K562 (cell line): ENCODE measurements around the gene ING1. TPM values are rescaled to one million over a fixed set of nuclear protein-coding genes. Genes with fewer than 3 reads are reported as not detected.
"Not testable (repeated sequence)": the region's sequence is repeated elsewhere in the genome, so short reads cannot be mapped to it uniquely, and the experiment has no call there.

ENCODE experiments used
- ATAC-seq: fragments of 200-7000 bp; cut with Tn5 transposase; 3 replicates; pipeline ENCODE4 v1.9.1; 2020; ENCODE audit warnings: moderate library complexity
- BruUV-seq: library from RNA; stranded (reverse); fragments of 400-500 nt; replicated peaks from 2 replicates; lab custom pipeline; 2021; lab: Mats Ljungman, UMichigan
- CTCF ChIA-PET: fragments of 300-600 bp; formaldehyde crosslinking; extraction: SDS; loops from one replicate; lab custom pipeline; 2021; ENCODE audit warnings: low intra/inter-chr PET ratio; lab: Yijun Ruan, JAX
- POLR2A ChIA-PET: fragments of 300-600, 350-650 bp; sonication (Branson Sonifier 250); formaldehyde crosslinking; extraction: SDS; loops from one replicate; lab custom pipeline; 2021; ENCODE audit warnings: antibody characterized with exemption, inconsistent platforms; lab: Yijun Ruan, JAX
- DNase-seq, 4 experiments: peaks; one replicate each; pipeline versions ENCODE4 v3.0.0 to v3.0.0-alpha.2; 2011 to 2018; ENCODE audit warnings: low spot score in 3 of 4, mixed read lengths in 3 of 4; ENCODE audit errors: extremely low read depth in 1 of 4
- FAIRE-seq: peaks from 2 replicates; lab custom pipeline; 2011; peaks lifted over from hg19 to GRCh38; lab: Jason Lieb, UNC
- H2AFZ ChIP-seq: 2 replicates; pipeline ENCODE4 v1.6.0; 2011; ENCODE audit warnings: low read depth, low read length, control low read depth, inconsistent platforms
- H3K27ac ChIP-seq: fragments of 200-600 bp; 3 replicates; pipeline ENCODE4 v1.8.0; 2011; ENCODE audit warnings: low read depth, mild to moderate bottlenecking, control low read depth, inconsistent platforms, low read length, moderate library complexity, mixed read lengths; ENCODE audit errors: extremely low read depth
- H3K27me3 ChIP-seq, 2 experiments: fragments of 300-600 bp in 1 of 2; 2 replicates in 1 of 2; 3 replicates in 1 of 2; pipeline versions ENCODE4 v1.6.0 to v1.8.0; 2011; ENCODE audit warnings: inconsistent platforms in 2 of 2, low read length in 2 of 2, mild to moderate bottlenecking in 1 of 2, mixed read lengths in 1 of 2, moderate library complexity in 1 of 2; ENCODE audit not compliant: control insufficient read depth in 2 of 2, insufficient read depth in 2 of 2
- H3K36me3 ChIP-seq: fragments of 300-600 bp; 3 replicates; pipeline ENCODE4 v1.8.0; 2011; ENCODE audit warnings: mild to moderate bottlenecking, low read length, inconsistent platforms; ENCODE audit not compliant: control insufficient read depth, insufficient read depth
- H3K4me1 ChIP-seq, 2 experiments: fragments of 200-600 bp in 1 of 2; replicated peaks in 1 of 2; 2 replicates in 1 of 2; 3 replicates in 1 of 2; pipeline versions ENCODE4 v1.5.1 to v1.8.0; 2011; ENCODE audit warnings: inconsistent platforms in 2 of 2, low read length in 2 of 2, mild to moderate bottlenecking in 1 of 2, mixed read lengths in 1 of 2, moderate library complexity in 1 of 2; ENCODE audit not compliant: control insufficient read depth in 2 of 2, insufficient read depth in 2 of 2
- H3K4me2 ChIP-seq: 2 replicates; pipeline ENCODE4 v1.6.1; 2011; ENCODE audit warnings: low read length, control low read depth, inconsistent platforms, mixed read lengths; ENCODE audit not compliant: insufficient read depth
- H3K4me3 ChIP-seq: fragments of 200-600 bp; sonication (generic), shearing (Covaris generic); 2 replicates; pipeline ENCODE4 v1.5.1; 2016; ENCODE audit warnings: control low read depth, inconsistent platforms
- H3K79me2 ChIP-seq: fragments of 200-600 bp; 3 replicates; pipeline ENCODE4 v1.8.0; 2011; ENCODE audit warnings: low read length, inconsistent platforms; ENCODE audit not compliant: control insufficient read depth, insufficient read depth
- H3K9ac ChIP-seq, 2 experiments: 2 replicates each; pipeline versions ENCODE4 v1.6.0 to v1.6.1; 2011; ENCODE audit warnings: low read depth in 2 of 2, low read length in 2 of 2, control low read depth in 1 of 2, inconsistent platforms in 1 of 2, mild to moderate bottlenecking in 1 of 2, mixed read lengths in 1 of 2; ENCODE audit not compliant: insufficient read depth in 1 of 2
- H3K9me1 ChIP-seq: one replicate; pipeline ENCODE4 v1.6.0; 2011; ENCODE audit warnings: inconsistent platforms, mild to moderate bottlenecking, low read length, moderate library complexity; ENCODE audit not compliant: control insufficient read depth, insufficient read depth
- H3K9me3 ChIP-seq: replicated peaks from 2 replicates; pipeline ENCODE4 v1.5.1; 2011; ENCODE audit warnings: low read depth, low read length, inconsistent platforms; ENCODE audit not compliant: control insufficient read depth, insufficient read depth
- H4K20me1 ChIP-seq: replicated peaks from 2 replicates; pipeline ENCODE4 v1.6.1; 2011; ENCODE audit warnings: low read length, inconsistent platforms, mixed read lengths; ENCODE audit not compliant: control insufficient read depth, insufficient read depth
- HNRNPL ChIP-seq: fragments of 200-400 bp; formaldehyde crosslinking; IDR thresholded peaks from 2 replicates; pipeline ENCODE4 v1.6.1; 2017; ENCODE audit warnings: low read depth, mild to moderate bottlenecking, low read length
- SMC3 ChIP-seq: conservative IDR thresholded peaks from 2 replicates; pipeline ENCODE4 v1.6.1; 2011; ENCODE audit warnings: low read depth, low read length, improper control_type of control experiment; ENCODE audit not compliant: insufficient read depth
- SUPT5H ChIP-seq: fragments of 450-650 bp; IDR thresholded peaks from 2 replicates; pipeline ENCODE4 v1.6.1; 2016
- WGBS: fragments of 100-300 bp; shearing (Covaris generic); methylation state at CpG from one replicate; pipeline ENCODE4 v1.1.6; 2016; ENCODE audit warnings: low coverage, mixed read lengths; ENCODE audit not compliant: insufficient coverage; ENCODE audit errors: missing lambda C conversion rate; 5-methylcytosine and 5-hydroxymethylcytosine counted together
- in situ Hi-C: fragments of 300-500 bp; cut with MboI; formaldehyde crosslinking; loops from 4 replicates; pipeline ENCODE4 v1.15.0; 2018; ENCODE audit warnings: inconsistent platforms, mixed read lengths
- intact Hi-C: fragments of 100-400 bp; cut with micrococcal nuclease; formaldehyde crosslinking; loops from 2 replicates; pipeline ENCODE4 v1.14.2; 2022
- polyA plus RNA-seq, 8 experiments: library from polyadenylated mRNA; depleted of rRNA in 4 of 8; stranded (reverse) in 5 of 8; unstranded in 3 of 8; fragments of >200 nt; fragmentation: Nextera tagmentation in 2 of 8; fragmentation: Illumina TruSeq in 1 of 8; extraction: Ambion mirVana in 2 of 8; extraction: Trizol in 1 of 8; gene quantifications; 2 replicates each; pipeline versions ENCODE4 v1.2.1 to v1.2.3, GENCODE V29; 2011 to 2014; ENCODE audit warnings: inconsistent platforms in 1 of 8, missing spikeins in 1 of 8
- total RNA-seq, 7 experiments: library from RNA; depleted of rRNA in 6 of 7; stranded (reverse); fragments of >200 nt in 6 of 7; fragmentation: Illumina TruSeq in 2 of 7; extraction: Trizol in 2 of 7; gene quantifications; 2 replicates each; pipeline versions ENCODE4 v1.2.1 to v1.2.3, GENCODE V29; 2011 to 2021; ENCODE audit warnings: low replicate concordance in 1 of 7
- TF ChIP-seq, protein P1 (sequence below): fragments of 200-800 bp; sonication (Bioruptor generic); IDR thresholded peaks from 2 replicates; pipeline ENCODE4 v1.6.1; 2017; ENCODE audit warnings: missing genetic modification characterization, missing compliant biosample characterization

Gene ING1
- total and polyA plus RNA-seq, 9 of the 15 experiments (the other 6 are each of a cell fraction or from before 2014, with no cell fraction given) = 1.0 to 20.1 (median 8.2) TPM

DNA sequence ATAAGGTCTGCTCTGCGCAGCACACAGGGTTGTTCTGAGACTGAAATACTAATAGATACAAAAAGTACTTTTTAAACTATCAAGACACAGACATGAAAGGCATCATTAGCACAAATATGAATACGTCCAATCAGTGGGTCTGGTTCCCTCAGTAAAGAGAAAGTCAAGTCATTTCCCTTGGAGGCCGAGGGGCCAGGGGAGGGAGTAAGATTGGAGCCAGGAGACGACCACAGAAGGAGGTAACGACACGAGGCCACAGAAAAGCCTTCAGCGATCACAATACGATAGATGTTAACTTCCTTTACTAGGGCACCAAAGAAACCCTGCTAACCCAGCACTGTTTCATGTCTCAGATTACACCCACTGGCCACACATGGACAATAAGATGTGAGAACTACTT, 12.9 kb upstream of the ING1 start (continued):
- TF ChIP-seq SUPT5H (no peak), SMC3 (no peak)

DNA sequence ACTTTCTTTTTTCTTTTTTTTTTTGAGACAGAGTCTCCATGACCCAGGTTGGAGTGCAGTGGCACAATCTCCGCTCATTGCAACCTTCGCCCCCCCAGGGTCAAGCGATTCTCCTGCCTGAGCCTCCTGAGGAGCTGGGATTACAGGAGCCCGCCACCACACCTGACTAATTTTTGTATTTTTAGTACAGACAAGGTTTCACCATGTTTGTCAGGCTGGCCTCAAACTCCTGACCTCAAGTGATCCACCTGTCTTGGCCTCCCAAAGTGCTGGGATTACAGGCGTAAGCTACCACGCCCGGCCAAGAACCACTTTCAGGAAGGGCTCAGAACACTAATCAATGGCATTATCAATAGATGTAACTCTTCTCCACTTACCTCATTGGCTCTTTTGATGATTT, 12.4 kb upstream of the ING1 start:
- H3K36me3 ChIP-seq = peaks cover 60% of the 10 kb centered on the region; the same call in 1 of the 3 replicates
- intact Hi-C loops = not testable (repeated sequence)

DNA sequence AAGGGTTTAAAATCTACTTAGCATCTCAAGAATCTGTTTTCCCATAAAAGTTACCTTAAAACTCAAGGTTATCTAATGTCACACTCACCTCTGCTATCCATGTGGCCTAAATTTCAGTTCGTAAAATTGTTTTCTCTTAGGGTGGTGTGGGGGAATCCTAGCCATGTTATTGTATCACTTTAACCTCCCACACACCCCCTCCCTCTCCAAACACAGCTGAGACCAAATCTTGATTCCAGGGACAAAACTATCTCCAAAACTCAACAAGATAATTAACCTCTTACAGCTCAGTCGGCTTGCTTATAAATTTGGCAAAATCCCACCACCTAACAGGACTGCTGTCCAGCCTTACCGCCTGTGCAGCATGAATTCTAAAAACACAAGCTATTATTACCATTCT, 11.4 kb upstream of the ING1 start:
- H3K9ac ChIP-seq = no peak overlapping the region
- no peaks in the 10 kb centered on the region for H3K27me3 ChIP-seq
- H2AFZ ChIP-seq = no peak overlapping the region
- no peak overlapping the region for H3K4me3 ChIP-seq
- H3K36me3 ChIP-seq = peaks cover 58% of the 10 kb centered on the region; the same call in 1 of the 3 replicates
- ChIA-PET CTCF (no interaction called here), POLR2A (interaction anchor here (0.8 to 1.3 kb wide), 5 partner anchors 12 to 22 kb away, joined by 3 to 5 read pairs (median 4); no protein-coding TSS in a partner anchor)
- H3K79me2 ChIP-seq = peaks cover 28% of the 10 kb centered on the region
- FAIRE-seq = no peak
- TF ChIP-seq, protein P1, sequence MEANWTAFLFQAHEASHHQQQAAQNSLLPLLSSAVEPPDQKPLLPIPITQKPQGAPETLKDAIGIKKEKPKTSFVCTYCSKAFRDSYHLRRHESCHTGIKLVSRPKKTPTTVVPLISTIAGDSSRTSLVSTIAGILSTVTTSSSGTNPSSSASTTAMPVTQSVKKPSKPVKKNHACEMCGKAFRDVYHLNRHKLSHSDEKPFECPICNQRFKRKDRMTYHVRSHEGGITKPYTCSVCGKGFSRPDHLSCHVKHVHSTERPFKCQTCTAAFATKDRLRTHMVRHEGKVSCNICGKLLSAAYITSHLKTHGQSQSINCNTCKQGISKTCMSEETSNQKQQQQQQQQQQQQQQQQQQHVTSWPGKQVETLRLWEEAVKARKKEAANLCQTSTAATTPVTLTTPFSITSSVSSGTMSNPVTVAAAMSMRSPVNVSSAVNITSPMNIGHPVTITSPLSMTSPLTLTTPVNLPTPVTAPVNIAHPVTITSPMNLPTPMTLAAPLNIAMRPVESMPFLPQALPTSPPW (CRISPR knock-in tag) = peak; percentile 19; the same call in 1 of the 2 replicates
- no peak for TF ChIP-seq HNRNPL
- no TSS peak for BruUV-seq
- H3K9me3 ChIP-seq = no peaks in the 10 kb centered on the region
- no peak overlapping the region for H3K27ac ChIP-seq
- no peak for DNase-seq
- no peak overlapping the region for H3K4me2 ChIP-seq
- 44% methylated on average over 3 of the region's 3 CpGs for WGBS
- peaks cover 3% of the 10 kb centered on the region for H3K9me1 ChIP-seq
- in situ Hi-C loops = no loop called here
- intact Hi-C loops = no loop called here
- no peak for ATAC-seq
- H3K4me1 ChIP-seq = peaks cover 12 to 23% of the 10 kb centered on the region in 2 experiments; a peak in 4 of 5 replicates
- no peaks in the 10 kb centered on the region for H4K20me1 ChIP-seq

More for the DNA sequence above, 12.4 kb upstream of the ING1 start:
- POLR2A ChIA-PET = interaction anchor here (1.3 kb wide), 1 partner anchor 11 kb away, joined by 5 read pairs; no protein-coding TSS in a partner anchor
- DNase-seq, ATAC-seq, FAIRE-seq, H3K27me3 ChIP-seq, H3K9me1 ChIP-seq, in situ Hi-C loops, H3K9me3 ChIP-seq, H4K20me1 ChIP-seq, H3K27ac ChIP-seq, CTCF ChIA-PET, H3K4me3 ChIP-seq, H3K9ac ChIP-seq, H3K4me2 ChIP-seq, BruUV-seq, H2AFZ ChIP-seq: not testable (repeated sequence)
- Histone ChIP-seq H3K4me1 (peaks cover 4 to 14% of the 10 kb centered on the region in 2 experiments; a peak in 4 of 5 replicates), H3K79me2 (peaks cover 28% of the 10 kb centered on the region)
- 91% methylated on average over 6 of the region's 7 CpGs for WGBS
